Measurements from ENCODE around the gene CYP4F8. TPM values are rescaled to one million over a fixed set of nuclear protein-coding genes. Genes with fewer than 3 reads are reported as not detected.
A peak's percentile ranks its signal among the peaks of the same experiment; 100 is the strongest.
"Not testable (repeated sequence)": the region's sequence is repeated elsewhere in the genome, so short reads cannot be mapped to it uniquely, and the experiment has no call there.

Gene CYP4F8
- total RNA-seq, 1 donor from 2014 or later: not detected

GRCh38 chr19:15671891-15672579 is 57.0 kb downstream of the CYP4F8 start:
- ATAC-seq: no peak

DNA sequence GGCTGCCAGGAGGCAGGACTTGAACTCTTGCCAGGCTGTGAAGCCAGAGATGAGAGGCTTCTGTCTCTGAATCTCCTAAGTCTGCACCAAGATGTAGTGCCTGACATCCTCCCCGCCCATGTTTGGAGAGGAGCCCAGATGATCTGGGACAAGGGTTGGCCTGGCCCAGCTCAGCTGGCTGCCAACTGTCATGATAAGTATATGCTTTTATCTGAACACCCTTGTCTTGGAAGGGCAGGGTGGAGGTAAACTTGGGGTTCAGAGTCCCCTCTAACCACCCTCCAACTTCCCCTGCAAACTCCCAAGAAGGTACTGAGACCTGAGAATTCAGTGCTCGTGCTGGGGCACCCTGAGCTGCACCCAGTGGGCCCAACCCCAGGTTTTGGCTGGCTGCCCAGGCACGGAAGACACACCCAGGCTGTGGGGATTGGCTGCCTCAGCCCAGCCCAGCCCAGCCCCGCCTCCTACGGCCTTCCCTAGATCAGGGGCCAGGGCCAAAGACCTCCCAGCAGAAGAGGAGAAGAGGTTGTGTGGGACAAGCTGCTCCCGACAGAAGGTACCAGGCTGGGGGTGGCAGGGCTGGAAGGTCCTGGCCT is 57.7 kb downstream of the CYP4F8 start, which contains the start of gene CYP4F12:
TSS of gene CYP4F12 (plus strand) at position 508 of the 596 bp plus-strand sequence. CDS start 443 bp downstream, outside the sequence.
- intact Hi-C loops (cut with DNase I): loop anchor here (5.0 kb wide), 1 partner anchor 110 kb away; no protein-coding TSS in a partner anchor

More at GRCh38 chr19:15671891-15672579, 57.0 kb downstream of the CYP4F8 start:
- DNase-seq (ENCODE audit: missing footprints): no peak
- intact Hi-C loops (cut with DNase I): loop anchor here (5.0 kb wide), 1 partner anchor 110 kb away; no protein-coding TSS in a partner anchor

DNA sequence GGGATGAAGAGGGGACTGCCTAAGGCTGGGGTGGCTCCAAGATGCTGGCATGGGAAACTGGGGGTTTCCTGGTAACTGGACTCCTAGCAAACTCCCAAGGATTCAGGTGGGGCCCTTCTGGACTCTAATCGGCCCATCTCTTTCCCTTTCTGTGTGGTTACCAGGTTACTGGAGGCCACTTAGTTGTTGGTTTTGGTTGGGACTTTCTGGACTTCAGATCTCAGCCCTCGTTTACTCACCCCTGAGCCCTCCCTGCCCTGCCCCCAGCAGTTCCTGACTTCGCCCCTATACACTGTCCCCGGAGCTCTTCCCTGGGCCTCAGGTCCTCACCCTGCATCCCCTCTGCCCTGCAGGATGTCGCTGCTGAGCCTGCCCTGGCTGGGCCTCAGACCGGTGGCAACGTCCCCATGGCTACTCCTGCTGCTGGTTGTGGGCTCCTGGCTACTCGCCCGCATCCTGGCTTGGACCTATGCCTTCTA is 58.2 kb downstream of the CYP4F8 start:
- intact Hi-C loops (cut with DNase I): loop anchor here (5.0 kb wide), 1 partner anchor 109 kb away; no protein-coding TSS in a partner anchor
- peak; percentile 73 for DNase-seq (ENCODE audit: missing footprints)
- ATAC-seq: no peak

More for the DNA sequence above, 57.7 kb downstream of the CYP4F8 start, which contains the start of gene CYP4F12:
- ATAC-seq (peak; percentile 98), DNase-seq (ENCODE audit: missing footprints) (peak; percentile 93)

- ATAC-seq (no peak), DNase-seq (ENCODE audit: missing footprints) (no peak)
- intact Hi-C loops (cut with DNase I): no loop called here
Measured at GRCh38 chr19:15675560-15675959, 60.5 kb downstream of the CYP4F8 start.

GRCh38 chr19:15679089-15679488 is 64.1 kb downstream of the CYP4F8 start:
- intact Hi-C loops (cut with DNase I): no loop called here
- no peak for DNase-seq (ENCODE audit: missing footprints)
- no peak for ATAC-seq

DNA sequence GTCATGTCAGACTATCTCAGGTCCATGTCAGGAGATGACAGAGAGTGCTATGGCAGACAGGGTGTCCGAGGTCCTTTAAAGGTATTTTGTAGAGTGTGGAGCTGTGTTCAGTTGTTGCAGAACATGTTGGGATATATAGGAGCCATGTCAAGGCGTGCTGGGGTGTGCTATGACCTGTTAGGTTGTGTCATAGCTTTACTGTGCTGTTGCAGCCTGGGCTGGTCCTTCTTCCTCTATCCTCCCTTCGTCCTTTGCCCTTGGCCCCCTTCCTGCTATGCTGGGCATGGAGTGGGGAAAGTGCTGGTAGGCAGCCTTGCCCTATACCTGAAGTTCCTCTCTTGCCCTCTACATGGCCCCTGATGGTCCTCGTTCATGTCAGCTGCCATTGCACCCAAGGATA is 64.8 kb downstream of the CYP4F8 start:
- ATAC-seq; intact Hi-C loops (cut with DNase I); DNase-seq (ENCODE audit: missing footprints): not testable (repeated sequence)

Other genes starting within 250 kb of the CYP4F8 start
- 19.8 TPM for gene AKAP8, start 235.4 kb upstream of the CYP4F8 start, total RNA-seq
- 76.7 TPM for gene AKAP8L, start 196.2 kb upstream of the CYP4F8 start, total RNA-seq
- gene WIZ, start 165.3 kb upstream of the CYP4F8 start, total RNA-seq: 31.3 TPM
- gene RASAL3, start 150.7 kb upstream of the CYP4F8 start, total RNA-seq: 2.3 TPM
- not detected for gene PGLYRP2, start 135.7 kb upstream of the CYP4F8 start, total RNA-seq
- gene CYP4F22, start 106.7 kb upstream of the CYP4F8 start, total RNA-seq: not detected
- gene CYP4F3, start 25.7 kb downstream of the CYP4F8 start, total RNA-seq: not detected
- gene CYP4F12, start 57.9 kb downstream of the CYP4F8 start, total RNA-seq: 5.8 TPM
- not detected for gene OR10H2, start 112.8 kb downstream of the CYP4F8 start, total RNA-seq
- not detected for gene OR10H3, start 122.8 kb downstream of the CYP4F8 start, total RNA-seq
- gene OR10H5, start 172.4 kb downstream of the CYP4F8 start, total RNA-seq: not detected
- not detected for gene OR10H1, start 200.4 kb downstream of the CYP4F8 start, total RNA-seq

Measured in Right ventricle myocardium inferior (tissue), 1 donor.